Mammary epithelial cell (primary cell): ENCODE data around the gene IFT80.

ENCODE experiments used
- CTCF ChIP-seq, 2 donors: IDR thresholded peaks in 1 of 2; conservative IDR thresholded peaks in 1 of 2; 2 replicates each; pipeline ENCODE4 v1.5.1; 2011 to 2012; ENCODE audit warnings: inconsistent platforms in 2 of 2, low read length in 2 of 2, mild to moderate bottlenecking in 2 of 2, control low read depth in 1 of 2, low read depth in 1 of 2; ENCODE audit not compliant: insufficient read depth in 1 of 2; ENCODE audit errors: extremely low read depth in 1 of 2
- EZH2 ChIP-seq: IDR thresholded peaks from 2 replicates; pipeline ENCODE4 v1.6.1; 2012; ENCODE audit warnings: low read length, inconsistent platforms, borderline replicate concordance

GRCh38 chr3:160447544-160447943 is 48.5 kb upstream of the IFT80 start:
- no peak for TF ChIP-seq EZH2
- no peak for TF ChIP-seq CTCF (conservative IDR thresholded peaks at IDR 0.05 in 1 of 2, IDR thresholded peaks at IDR 0.05 in 1 of 2; ENCODE audit: extremely low read depth in 1 of 2, insufficient read depth in 1 of 2, low read depth in 1 of 2, low read length in 2 of 2)
